IMR-90 (cell line): ENCODE measurements around the gene ENO2. TPM values are rescaled to one million over a fixed set of nuclear protein-coding genes. Genes with fewer than 3 reads are reported as not detected.
A peak's percentile ranks its signal among the peaks of the same experiment; 100 is the strongest.

Source experiments
- CHD1 ChIP-seq: IDR thresholded peaks from 2 replicates; pipeline ENCODE4 v1.6.1; 2012; ENCODE audit warnings: low read depth, low read length, improper control_type of control experiment
- RAD21 ChIP-seq: IDR thresholded peaks from 2 replicates; pipeline ENCODE4 v1.6.1; 2012; ENCODE audit warnings: low read length, improper control_type of control experiment
- USF2 ChIP-seq: fragments of 150-350 bp; IDR thresholded peaks from 2 replicates; pipeline ENCODE4 v1.6.1; 2017; ENCODE audit warnings: mild to moderate bottlenecking, antibody characterized with exemption, low read length, low read depth
- polyA plus RNA-seq, 3 experiments: library from polyadenylated mRNA; depleted of rRNA; stranded (reverse); fragments of >200 nt; gene quantifications; 2 replicates each; pipeline ENCODE4 v1.2.3, GENCODE V29; 2012; ENCODE audit warnings: low replicate concordance in 1 of 3
- total RNA-seq: library from RNA; depleted of rRNA; stranded (reverse); fragments of >200 nt; gene quantifications from 2 replicates; pipeline ENCODE4 v1.2.3, GENCODE V29; 2012

Gene ENO2
- total and polyA plus RNA-seq, 2 of the 4 experiments (the other 2 are of a cell fraction), result 28.3 to 92.8 TPM

DNA sequence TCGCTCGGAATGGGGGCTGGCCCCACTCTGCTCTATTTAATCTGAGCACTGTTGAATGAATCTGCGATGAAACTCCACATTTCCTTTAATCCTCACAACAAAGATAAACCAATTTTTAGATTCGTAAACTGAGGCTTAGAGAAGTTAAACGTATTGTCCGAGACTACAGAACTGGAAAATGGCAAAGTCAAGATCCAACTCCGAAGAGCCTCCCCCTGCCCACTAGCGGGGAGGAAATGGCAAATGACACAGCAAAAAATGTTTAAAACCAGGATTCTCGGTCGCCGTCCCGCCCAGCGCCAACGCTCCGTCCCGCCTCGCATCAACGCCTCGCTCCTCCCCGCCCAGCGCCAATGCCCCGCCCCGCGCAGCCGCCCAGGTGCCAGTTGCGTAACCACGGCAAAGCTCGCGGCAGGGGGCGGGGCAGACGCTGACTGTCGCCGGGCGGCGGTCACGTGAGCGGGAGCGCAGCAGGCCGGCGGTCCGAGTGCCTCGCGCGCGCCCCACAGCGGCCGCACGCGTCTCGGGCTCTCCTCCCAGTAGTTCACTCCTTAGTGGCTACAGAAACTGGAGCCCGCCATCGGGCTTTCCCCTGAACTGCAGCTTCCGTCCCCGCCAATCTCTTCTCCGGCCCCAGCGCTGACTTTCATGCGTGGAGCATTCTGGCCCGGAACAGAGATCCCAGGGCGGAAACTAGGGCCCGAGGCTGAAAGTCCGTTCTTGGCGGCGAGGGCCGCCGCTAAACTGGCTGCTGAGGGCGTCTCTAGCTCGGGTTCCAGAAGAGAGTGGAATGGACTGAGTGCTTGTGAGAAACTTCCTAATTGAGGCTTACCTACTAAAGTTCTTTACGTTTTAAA is 23.4 kb upstream of the ENO2 start (continued):
- TF ChIP-seq CHD1 (no peak; the same call in 1 of the 2 replicates), USF2 (peak; percentile 98), RAD21 (peak; percentile 53)
